K562 (cell line): ENCODE data around the gene NYAP2. TPM values are rescaled to one million over a fixed set of nuclear protein-coding genes. Genes with fewer than 3 reads are reported as not detected.

Source experiments
- ATAC-seq: fragments of 200-7000 bp; cut with Tn5 transposase; 3 replicates; pipeline ENCODE4 v1.9.1; 2020; ENCODE audit warnings: moderate library complexity
- BruUV-seq: library from RNA; stranded (reverse); fragments of 400-500 nt; replicated peaks from 2 replicates; lab custom pipeline; 2021; lab: Mats Ljungman, UMichigan
- CTCF ChIA-PET: fragments of 300-600 bp; formaldehyde crosslinking; extraction: SDS; loops from one replicate; lab custom pipeline; 2021; ENCODE audit warnings: low intra/inter-chr PET ratio; lab: Yijun Ruan, JAX
- POLR2A ChIA-PET: fragments of 300-600, 350-650 bp; sonication (Branson Sonifier 250); formaldehyde crosslinking; extraction: SDS; loops from one replicate; lab custom pipeline; 2021; ENCODE audit warnings: antibody characterized with exemption, inconsistent platforms; lab: Yijun Ruan, JAX
- DNase-seq, 4 experiments: peaks; one replicate each; pipeline versions ENCODE4 v3.0.0 to v3.0.0-alpha.2; 2011 to 2018; ENCODE audit warnings: low spot score in 3 of 4, mixed read lengths in 3 of 4; ENCODE audit errors: extremely low read depth in 1 of 4
- FAIRE-seq: peaks from 2 replicates; lab custom pipeline; 2011; peaks lifted over from hg19 to GRCh38; lab: Jason Lieb, UNC
- H2AFZ ChIP-seq: 2 replicates; pipeline ENCODE4 v1.6.0; 2011; ENCODE audit warnings: low read depth, low read length, control low read depth, inconsistent platforms
- H3K27ac ChIP-seq: fragments of 200-600 bp; 3 replicates; pipeline ENCODE4 v1.8.0; 2011; ENCODE audit warnings: low read depth, mild to moderate bottlenecking, control low read depth, inconsistent platforms, low read length, moderate library complexity, mixed read lengths; ENCODE audit errors: extremely low read depth
- H3K27me3 ChIP-seq, 2 experiments: fragments of 300-600 bp in 1 of 2; 2 replicates in 1 of 2; 3 replicates in 1 of 2; pipeline versions ENCODE4 v1.6.0 to v1.8.0; 2011; ENCODE audit warnings: inconsistent platforms in 2 of 2, low read length in 2 of 2, mild to moderate bottlenecking in 1 of 2, mixed read lengths in 1 of 2, moderate library complexity in 1 of 2; ENCODE audit not compliant: control insufficient read depth in 2 of 2, insufficient read depth in 2 of 2
- H3K36me3 ChIP-seq: fragments of 300-600 bp; 3 replicates; pipeline ENCODE4 v1.8.0; 2011; ENCODE audit warnings: mild to moderate bottlenecking, low read length, inconsistent platforms; ENCODE audit not compliant: control insufficient read depth, insufficient read depth
- H3K4me1 ChIP-seq, 2 experiments: fragments of 200-600 bp in 1 of 2; replicated peaks in 1 of 2; 2 replicates in 1 of 2; 3 replicates in 1 of 2; pipeline versions ENCODE4 v1.5.1 to v1.8.0; 2011; ENCODE audit warnings: inconsistent platforms in 2 of 2, low read length in 2 of 2, mild to moderate bottlenecking in 1 of 2, mixed read lengths in 1 of 2, moderate library complexity in 1 of 2; ENCODE audit not compliant: control insufficient read depth in 2 of 2, insufficient read depth in 2 of 2
- H3K4me2 ChIP-seq: 2 replicates; pipeline ENCODE4 v1.6.1; 2011; ENCODE audit warnings: low read length, control low read depth, inconsistent platforms, mixed read lengths; ENCODE audit not compliant: insufficient read depth
- H3K4me3 ChIP-seq: fragments of 200-600 bp; sonication (generic), shearing (Covaris generic); 2 replicates; pipeline ENCODE4 v1.5.1; 2016; ENCODE audit warnings: control low read depth, inconsistent platforms
- H3K79me2 ChIP-seq: fragments of 200-600 bp; 3 replicates; pipeline ENCODE4 v1.8.0; 2011; ENCODE audit warnings: low read length, inconsistent platforms; ENCODE audit not compliant: control insufficient read depth, insufficient read depth
- H3K9ac ChIP-seq, 2 experiments: 2 replicates each; pipeline versions ENCODE4 v1.6.0 to v1.6.1; 2011; ENCODE audit warnings: low read depth in 2 of 2, low read length in 2 of 2, control low read depth in 1 of 2, inconsistent platforms in 1 of 2, mild to moderate bottlenecking in 1 of 2, mixed read lengths in 1 of 2; ENCODE audit not compliant: insufficient read depth in 1 of 2
- H3K9me1 ChIP-seq: one replicate; pipeline ENCODE4 v1.6.0; 2011; ENCODE audit warnings: inconsistent platforms, mild to moderate bottlenecking, low read length, moderate library complexity; ENCODE audit not compliant: control insufficient read depth, insufficient read depth
- H3K9me3 ChIP-seq: replicated peaks from 2 replicates; pipeline ENCODE4 v1.5.1; 2011; ENCODE audit warnings: low read depth, low read length, inconsistent platforms; ENCODE audit not compliant: control insufficient read depth, insufficient read depth
- H4K20me1 ChIP-seq: replicated peaks from 2 replicates; pipeline ENCODE4 v1.6.1; 2011; ENCODE audit warnings: low read length, inconsistent platforms, mixed read lengths; ENCODE audit not compliant: control insufficient read depth, insufficient read depth
- BACH1 ChIP-seq: fragments of 200-800 bp; sonication (Bioruptor generic); IDR thresholded peaks from 2 replicates; pipeline ENCODE4 v1.6.1; 2016; ENCODE audit warnings: missing genetic modification characterization, missing compliant biosample characterization
- GATAD2B ChIP-seq: fragments of 450-650 bp; IDR thresholded peaks from 2 replicates; pipeline ENCODE4 v1.6.1; 2017; ENCODE audit warnings: mild to moderate bottlenecking, borderline replicate concordance
- ILK ChIP-seq: fragments of 450-650 bp; IDR thresholded peaks from 2 replicates; pipeline ENCODE4 v1.6.1; 2016; ENCODE audit warnings: missing genetic modification characterization, low read depth, mild to moderate bottlenecking, missing compliant biosample characterization, moderate library complexity, borderline replicate concordance
- JUNB ChIP-seq: fragments of 450-650 bp; formaldehyde crosslinking; conservative IDR thresholded peaks from 2 replicates; pipeline ENCODE4 v1.4.0; 2020; ENCODE audit warnings: mild to moderate bottlenecking
- NBN ChIP-seq: fragments of 450-650 bp; IDR thresholded peaks from 2 replicates; pipeline ENCODE4 v1.6.1; 2016; ENCODE audit warnings: low read depth, mild to moderate bottlenecking
- POU5F1 ChIP-seq: fragments of 150-350 bp; IDR thresholded peaks from 2 replicates; pipeline ENCODE4 v1.6.1; 2014; ENCODE audit warnings: borderline replicate concordance, low read length, low read depth, mild to moderate bottlenecking; ENCODE audit not compliant: partially characterized antibody
- RBM14 ChIP-seq: fragments of 200-400 bp; formaldehyde crosslinking; IDR thresholded peaks from 2 replicates; pipeline ENCODE4 v1.6.1; 2018; ENCODE audit warnings: low read depth, mild to moderate bottlenecking, low read length, moderate library complexity, borderline replicate concordance; ENCODE audit not compliant: insufficient read depth
- SRSF3 ChIP-seq: fragments of 200-400 bp; formaldehyde crosslinking; IDR thresholded peaks from 2 replicates; pipeline ENCODE4 v1.6.1; 2016; ENCODE audit warnings: mild to moderate bottlenecking, low read length, moderate library complexity; ENCODE audit not compliant: insufficient read depth
- TCFL5 ChIP-seq: fragments of 250-450 bp; sonication (Bioruptor Pico); conservative IDR thresholded peaks from 2 replicates; pipeline ENCODE4 v1.6.1; 2021; ENCODE audit warnings: mild to moderate bottlenecking, moderate library complexity, matching md5 sums
- ZNF778 ChIP-seq: fragments of 450-650 bp; formaldehyde crosslinking; IDR thresholded peaks from 2 replicates; pipeline ENCODE4 v1.4.0; 2020; ENCODE audit warnings: mild to moderate bottlenecking, moderate library complexity
- in situ Hi-C: fragments of 300-500 bp; cut with MboI; formaldehyde crosslinking; loops from 4 replicates; pipeline ENCODE4 v1.15.0; 2018; ENCODE audit warnings: inconsistent platforms, mixed read lengths
- intact Hi-C: fragments of 100-400 bp; cut with micrococcal nuclease; formaldehyde crosslinking; loops from 2 replicates; pipeline ENCODE4 v1.14.2; 2022
- polyA plus RNA-seq, 8 experiments: library from polyadenylated mRNA; depleted of rRNA in 4 of 8; stranded (reverse) in 5 of 8; unstranded in 3 of 8; fragments of >200 nt; fragmentation: Nextera tagmentation in 2 of 8; fragmentation: Illumina TruSeq in 1 of 8; extraction: Ambion mirVana in 2 of 8; extraction: Trizol in 1 of 8; gene quantifications; 2 replicates each; pipeline versions ENCODE4 v1.2.1 to v1.2.3, GENCODE V29; 2011 to 2014; ENCODE audit warnings: inconsistent platforms in 1 of 8, missing spikeins in 1 of 8
- total RNA-seq, 7 experiments: library from RNA; depleted of rRNA in 6 of 7; stranded (reverse); fragments of >200 nt in 6 of 7; fragmentation: Illumina TruSeq in 2 of 7; extraction: Trizol in 2 of 7; gene quantifications; 2 replicates each; pipeline versions ENCODE4 v1.2.1 to v1.2.3, GENCODE V29; 2011 to 2021; ENCODE audit warnings: low replicate concordance in 1 of 7
- TF ChIP-seq, protein P1 (sequence below), 2 experiments: fragments of 450-650 bp; formaldehyde crosslinking in 1 of 2; IDR thresholded peaks; 2 replicates each; pipeline versions ENCODE4 v1.4.0 to v1.6.1; 2014 to 2020; ENCODE audit warnings: mild to moderate bottlenecking in 2 of 2, borderline replicate concordance in 1 of 2, low read depth in 1 of 2
- TF ChIP-seq, protein P2 (sequence below): fragments of 250-450 bp; sonication (Bioruptor Pico); IDR thresholded peaks from 2 replicates; pipeline ENCODE4 v1.5.0; 2022; ENCODE audit warnings: mild to moderate bottlenecking

NYAP2 gene
- total and polyA plus RNA-seq, 9 of the 15 experiments (the other 6 are each of a cell fraction or from before 2014, with no cell fraction given), result 0.03 to 0.04 (median 0.04) TPM; not detected in 3

DNA sequence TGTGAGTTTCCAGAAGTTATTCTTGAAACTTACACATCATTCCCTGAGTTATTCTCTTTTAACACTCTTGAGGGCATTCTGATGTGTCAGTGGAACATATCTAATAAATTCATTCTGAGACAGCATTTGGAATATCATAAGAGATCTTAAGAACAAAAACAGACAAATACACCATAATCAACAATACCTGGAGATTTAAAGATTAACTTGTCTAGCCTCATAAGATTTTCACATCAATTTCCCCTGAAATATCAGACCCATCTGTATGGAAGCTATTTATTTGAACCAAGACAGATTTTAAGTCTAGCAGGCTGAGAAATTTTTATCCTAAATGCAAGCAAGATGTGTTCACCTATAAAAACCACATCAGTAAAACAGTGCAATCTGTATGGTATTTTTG lies 181.6 kb downstream of the NYAP2 start:
- no peak for ATAC-seq
- no peak for DNase-seq
- no TSS peak for BruUV-seq
- no peak overlapping the region for H3K4me3 ChIP-seq
- in situ Hi-C loops (no loop called here), intact Hi-C loops (no loop called here)
- H3K27me3 ChIP-seq, result no peaks in the 10 kb centered on the region
- no peaks in the 10 kb centered on the region for H3K79me2 ChIP-seq
- POLR2A ChIA-PET, result no interaction called here
- no peaks in the 10 kb centered on the region for H3K4me1 ChIP-seq
- CTCF ChIA-PET, result no interaction called here
- 0 out of 2 replicates have a peak, but pooled peaks cover 2% of the 10 kb centered on the region for H3K9me3 ChIP-seq
- no peak overlapping the region for H2AFZ ChIP-seq
- no peaks in the 10 kb centered on the region for H3K36me3 ChIP-seq
- H3K9me1 ChIP-seq, result no peaks in the 10 kb centered on the region
- no peak overlapping the region for H3K27ac ChIP-seq
- H3K9ac ChIP-seq, result no peak overlapping the region
- no peak overlapping the region for H3K4me2 ChIP-seq
- FAIRE-seq, result no peak
- H4K20me1 ChIP-seq, result no peaks in the 10 kb centered on the region
- no peak for TF ChIP-seq BACH1 (tag)
- no peak for TF ChIP-seq ILK
- no peak for TF ChIP-seq POU5F1
- TF ChIP-seq, protein P1, sequence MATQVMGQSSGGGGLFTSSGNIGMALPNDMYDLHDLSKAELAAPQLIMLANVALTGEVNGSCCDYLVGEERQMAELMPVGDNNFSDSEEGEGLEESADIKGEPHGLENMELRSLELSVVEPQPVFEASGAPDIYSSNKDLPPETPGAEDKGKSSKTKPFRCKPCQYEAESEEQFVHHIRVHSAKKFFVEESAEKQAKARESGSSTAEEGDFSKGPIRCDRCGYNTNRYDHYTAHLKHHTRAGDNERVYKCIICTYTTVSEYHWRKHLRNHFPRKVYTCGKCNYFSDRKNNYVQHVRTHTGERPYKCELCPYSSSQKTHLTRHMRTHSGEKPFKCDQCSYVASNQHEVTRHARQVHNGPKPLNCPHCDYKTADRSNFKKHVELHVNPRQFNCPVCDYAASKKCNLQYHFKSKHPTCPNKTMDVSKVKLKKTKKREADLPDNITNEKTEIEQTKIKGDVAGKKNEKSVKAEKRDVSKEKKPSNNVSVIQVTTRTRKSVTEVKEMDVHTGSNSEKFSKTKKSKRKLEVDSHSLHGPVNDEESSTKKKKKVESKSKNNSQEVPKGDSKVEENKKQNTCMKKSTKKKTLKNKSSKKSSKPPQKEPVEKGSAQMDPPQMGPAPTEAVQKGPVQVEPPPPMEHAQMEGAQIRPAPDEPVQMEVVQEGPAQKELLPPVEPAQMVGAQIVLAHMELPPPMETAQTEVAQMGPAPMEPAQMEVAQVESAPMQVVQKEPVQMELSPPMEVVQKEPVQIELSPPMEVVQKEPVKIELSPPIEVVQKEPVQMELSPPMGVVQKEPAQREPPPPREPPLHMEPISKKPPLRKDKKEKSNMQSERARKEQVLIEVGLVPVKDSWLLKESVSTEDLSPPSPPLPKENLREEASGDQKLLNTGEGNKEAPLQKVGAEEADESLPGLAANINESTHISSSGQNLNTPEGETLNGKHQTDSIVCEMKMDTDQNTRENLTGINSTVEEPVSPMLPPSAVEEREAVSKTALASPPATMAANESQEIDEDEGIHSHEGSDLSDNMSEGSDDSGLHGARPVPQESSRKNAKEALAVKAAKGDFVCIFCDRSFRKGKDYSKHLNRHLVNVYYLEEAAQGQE (IDR thresholded peaks at IDR 0.05; ENCODE audit: borderline replicate concordance), result no peak
- TF ChIP-seq, protein P1 (CRISPR knock-in tag; IDR thresholded peaks at IDR 0.05; ENCODE audit: low read depth), result no peak
- no peak for TF ChIP-seq ZNF778 (CRISPR knock-in tag)
- no peak for TF ChIP-seq JUNB
- no peak for TF ChIP-seq GATAD2B
- no peak for TF ChIP-seq TCFL5 (CRISPR knock-in tag)
- no peak for TF ChIP-seq SRSF3
- TF ChIP-seq RBM14, result no peak
- TF ChIP-seq, protein P2, sequence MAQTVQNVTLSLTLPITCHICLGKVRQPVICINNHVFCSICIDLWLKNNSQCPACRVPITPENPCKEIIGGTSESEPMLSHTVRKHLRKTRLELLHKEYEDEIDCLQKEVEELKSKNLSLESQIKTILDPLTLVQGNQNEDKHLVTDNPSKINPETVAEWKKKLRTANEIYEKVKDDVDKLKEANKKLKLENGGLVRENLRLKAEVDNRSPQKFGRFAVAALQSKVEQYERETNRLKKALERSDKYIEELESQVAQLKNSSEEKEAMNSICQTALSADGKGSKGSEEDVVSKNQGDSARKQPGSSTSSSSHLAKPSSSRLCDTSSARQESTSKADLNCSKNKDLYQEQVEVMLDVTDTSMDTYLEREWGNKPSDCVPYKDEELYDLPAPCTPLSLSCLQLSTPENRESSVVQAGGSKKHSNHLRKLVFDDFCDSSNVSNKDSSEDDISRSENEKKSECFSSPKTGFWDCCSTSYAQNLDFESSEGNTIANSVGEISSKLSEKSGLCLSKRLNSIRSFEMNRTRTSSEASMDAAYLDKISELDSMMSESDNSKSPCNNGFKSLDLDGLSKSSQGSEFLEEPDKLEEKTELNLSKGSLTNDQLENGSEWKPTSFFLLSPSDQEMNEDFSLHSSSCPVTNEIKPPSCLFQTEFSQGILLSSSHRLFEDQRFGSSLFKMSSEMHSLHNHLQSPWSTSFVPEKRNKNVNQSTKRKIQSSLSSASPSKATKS (CRISPR knock-in tag), result no peak
- TF ChIP-seq NBN, result no peak
